Measurements from ENCODE around the gene LRRC2.
A peak's percentile ranks its signal among the peaks of the same experiment; 100 is the strongest.
"Not testable (repeated sequence)": the region's sequence is repeated elsewhere in the genome, so short reads cannot be mapped to it uniquely, and the experiment has no call there.

The LRRC2 gene

DNA sequence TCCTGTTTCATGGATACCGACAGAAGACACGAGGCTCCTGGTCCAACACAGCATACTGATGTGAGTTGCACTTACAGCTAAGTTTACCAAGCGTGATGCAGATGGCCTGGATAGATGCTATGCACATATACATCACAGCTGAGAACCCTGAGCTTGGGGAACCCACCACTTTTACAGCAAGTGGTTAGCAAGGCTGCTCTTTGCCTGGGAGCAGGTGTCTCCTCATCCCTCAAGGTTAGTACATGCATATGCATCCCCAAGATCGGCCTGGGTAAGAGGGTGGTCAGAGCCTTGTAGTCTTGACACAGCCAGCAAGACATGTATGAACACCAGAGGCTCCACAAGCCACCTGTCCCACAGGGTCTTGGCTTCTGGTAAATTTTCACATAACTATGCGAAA, 28.3 kb downstream of the LRRC2 start:
- peak overlapping the region; percentile 64 for H3K27ac Mint-ChIP-seq
- no peaks in the 10 kb centered on the region for H3K9me3 Mint-ChIP-seq
- peak overlapping the region; percentile 69 for H3K4me3 Mint-ChIP-seq
- no peak for ATAC-seq
- peaks cover 2% of the 10 kb centered on the region for H3K27me3 Mint-ChIP-seq
- H3K36me3 Mint-ChIP-seq (ENCODE audit: low read depth), result no peaks in the 10 kb centered on the region
- H3K4me1 Mint-ChIP-seq, result peaks cover 58% of the 10 kb centered on the region
- no peak for DNase-seq

GRCh38 chr3:46537316-46537715, 28.8 kb downstream of the LRRC2 start:
- Mint-ChIP-seq H3K9me3 (no peaks in the 10 kb centered on the region), H3K27ac (no peak overlapping the region), H3K27me3 (peaks cover 2% of the 10 kb centered on the region), H3K4me3 (no peak overlapping the region), H3K36me3 (ENCODE audit: low read depth) (no peaks in the 10 kb centered on the region), H3K4me1 (peaks cover 54% of the 10 kb centered on the region)
- no peak for DNase-seq
- no peak for ATAC-seq

GRCh38 chr3:46536758-46537157, 29.3 kb downstream of the LRRC2 start:
- no peak overlapping the region for H3K4me3 Mint-ChIP-seq
- peaks cover 49% of the 10 kb centered on the region for H3K4me1 Mint-ChIP-seq
- peak; percentile 42 for ATAC-seq
- no peak overlapping the region for H3K27ac Mint-ChIP-seq
- DNase-seq, result no peak
- no peaks in the 10 kb centered on the region for H3K9me3 Mint-ChIP-seq
- H3K27me3 Mint-ChIP-seq, result peaks cover 2% of the 10 kb centered on the region
- H3K36me3 Mint-ChIP-seq (ENCODE audit: low read depth), result no peaks in the 10 kb centered on the region

DNA sequence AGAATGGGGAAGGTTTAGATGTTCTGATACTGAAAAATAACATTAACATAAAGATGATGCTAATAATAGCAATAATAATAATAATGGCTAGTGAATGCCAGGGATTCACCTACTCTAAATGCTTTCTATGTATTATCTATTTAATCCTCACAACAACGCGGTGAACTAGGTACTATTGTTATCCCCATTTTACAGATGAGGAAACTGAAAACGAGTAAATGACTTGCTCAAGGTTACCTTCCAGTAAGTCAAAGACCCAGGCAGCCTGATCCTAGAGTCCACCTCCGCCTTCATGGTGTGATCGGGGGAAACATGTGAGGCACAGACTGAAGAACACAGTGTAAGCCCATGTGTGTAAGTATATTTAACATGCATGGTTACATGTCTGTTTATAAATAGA, 30.4 kb downstream of the LRRC2 start:
- peaks cover 5% of the 10 kb centered on the region for H3K27me3 Mint-ChIP-seq
- H3K4me3 Mint-ChIP-seq, result no peak overlapping the region
- H3K4me1 Mint-ChIP-seq, result peaks cover 53% of the 10 kb centered on the region
- H3K27ac Mint-ChIP-seq, result no peak overlapping the region
- no peaks in the 10 kb centered on the region for H3K36me3 Mint-ChIP-seq (ENCODE audit: low read depth)
- no peak for ATAC-seq
- H3K9me3 Mint-ChIP-seq, result no peaks in the 10 kb centered on the region
- DNase-seq, result no peak

- no peak overlapping the region for H3K4me3 Mint-ChIP-seq
- ATAC-seq, result no peak
- peaks cover 5% of the 10 kb centered on the region for H3K27me3 Mint-ChIP-seq
- H3K4me1 Mint-ChIP-seq, result peaks cover 27% of the 10 kb centered on the region
- no peak overlapping the region for H3K27ac Mint-ChIP-seq
- H3K9me3 Mint-ChIP-seq, result no peaks in the 10 kb centered on the region
- DNase-seq, result no peak
- no peaks in the 10 kb centered on the region for H3K36me3 Mint-ChIP-seq (ENCODE audit: low read depth)
These were observed 33.0 kb downstream of the LRRC2 start for GRCh38 chr3:46533091-46533490.

- H3K4me1 Mint-ChIP-seq, result peaks cover 5% of the 10 kb centered on the region
- no peak overlapping the region for H3K27ac Mint-ChIP-seq
- no peak for DNase-seq
- no peaks in the 10 kb centered on the region for H3K36me3 Mint-ChIP-seq (ENCODE audit: low read depth)
- H3K9me3 Mint-ChIP-seq, result no peaks in the 10 kb centered on the region
- no peak overlapping the region for H3K4me3 Mint-ChIP-seq
- no peak for ATAC-seq
- H3K27me3 Mint-ChIP-seq, result peaks cover 3% of the 10 kb centered on the region
These were observed 38.9 kb downstream of the LRRC2 start for GRCh38 chr3:46527239-46527638.

- Mint-ChIP-seq H3K9me3 (no peaks in the 10 kb centered on the region), H3K27me3 (no peaks in the 10 kb centered on the region), H3K36me3 (ENCODE audit: low read depth) (no peaks in the 10 kb centered on the region), H3K4me1 (no peaks in the 10 kb centered on the region), H3K4me3 (no peak overlapping the region), H3K27ac (no peak overlapping the region)
- ATAC-seq, result no peak
- no peak for DNase-seq
These were observed 41.3 kb downstream of the LRRC2 start for GRCh38 chr3:46524832-46525231.

DNA sequence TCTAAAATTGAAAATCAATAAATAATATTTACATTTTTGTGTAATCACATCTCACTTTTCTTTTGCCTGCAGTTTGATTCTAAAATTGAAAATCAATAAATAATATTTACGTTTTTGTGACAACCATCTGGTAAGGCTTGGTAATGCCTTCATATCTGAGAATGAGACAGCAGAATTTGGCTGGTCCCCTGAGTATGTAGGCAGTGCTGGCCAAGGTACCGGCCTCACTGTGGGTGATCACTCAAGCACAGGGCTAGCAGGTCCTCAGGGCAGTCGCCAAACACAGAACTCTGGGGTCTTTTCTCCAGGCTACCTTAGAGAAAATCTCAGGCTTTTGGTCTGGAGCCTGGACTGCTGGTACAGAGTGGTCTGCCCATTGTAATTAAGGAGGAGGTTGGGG, 42.1 kb downstream of the LRRC2 start:
- DNase-seq (no peak), ATAC-seq (no peak)
- Mint-ChIP-seq H3K4me3 (no peak overlapping the region), H3K4me1 (no peaks in the 10 kb centered on the region), H3K9me3 (no peaks in the 10 kb centered on the region), H3K36me3 (ENCODE audit: low read depth) (no peaks in the 10 kb centered on the region), H3K27me3 (no peaks in the 10 kb centered on the region), H3K27ac (no peak overlapping the region)

- no peaks in the 10 kb centered on the region for H3K36me3 Mint-ChIP-seq (ENCODE audit: low read depth)
- H3K9me3 Mint-ChIP-seq, result no peaks in the 10 kb centered on the region
- H3K27ac Mint-ChIP-seq, result no peak overlapping the region
- H3K27me3 Mint-ChIP-seq, result no peaks in the 10 kb centered on the region
- H3K4me3 Mint-ChIP-seq, result no peak overlapping the region
- no peaks in the 10 kb centered on the region for H3K4me1 Mint-ChIP-seq
- DNase-seq (no peak), ATAC-seq (no peak)
These were observed 42.5 kb downstream of the LRRC2 start for GRCh38 chr3:46523556-46523955.

DNA sequence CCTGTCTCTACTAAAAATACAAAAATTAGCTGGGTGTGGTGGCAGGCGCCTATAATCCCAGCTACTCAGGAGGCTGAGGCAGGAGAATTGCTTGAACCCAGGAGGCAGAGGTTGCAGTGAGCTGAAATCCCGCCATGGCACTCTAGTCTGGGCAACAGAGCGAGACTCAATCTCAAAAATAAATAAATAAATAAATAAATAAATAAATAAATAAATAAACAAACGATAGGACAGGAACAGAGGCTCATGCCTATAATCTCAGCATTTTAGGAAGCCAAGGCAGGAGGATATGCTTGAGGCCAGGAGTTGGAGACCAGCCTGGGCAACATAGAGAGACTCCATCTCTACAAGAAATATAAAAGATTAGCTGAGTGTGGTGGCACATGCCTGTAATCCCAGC, 43.9 kb downstream of the LRRC2 start:
- not testable (repeated sequence) for H3K36me3 Mint-ChIP-seq (ENCODE audit: low read depth); H3K4me3 Mint-ChIP-seq; ATAC-seq; H3K9me3 Mint-ChIP-seq; DNase-seq; H3K27me3 Mint-ChIP-seq; H3K4me1 Mint-ChIP-seq; H3K27ac Mint-ChIP-seq

DNA sequence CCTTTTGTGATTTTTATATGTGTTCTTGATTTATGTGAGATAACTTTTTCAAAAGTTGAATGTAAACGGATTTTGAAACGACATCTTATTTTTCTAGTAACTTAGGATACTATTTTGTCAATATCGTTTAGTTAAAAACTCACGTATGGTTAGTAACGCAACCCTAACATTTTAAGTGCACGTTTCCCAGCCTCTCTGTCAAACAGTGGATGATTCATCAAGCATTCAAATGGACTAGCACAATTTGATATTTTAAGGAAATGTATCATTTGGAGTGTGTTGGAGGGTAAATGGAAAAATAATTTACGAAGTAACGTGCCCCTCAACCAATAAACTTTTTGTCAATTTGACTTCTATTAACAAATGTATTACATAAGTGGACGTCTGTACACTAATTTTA, 45.0 kb downstream of the LRRC2 start:
- Mint-ChIP-seq H3K27me3 (no peaks in the 10 kb centered on the region), H3K4me3 (no peak overlapping the region), H3K27ac (no peak overlapping the region), H3K4me1 (peaks cover 7% of the 10 kb centered on the region), H3K9me3 (no peaks in the 10 kb centered on the region), H3K36me3 (ENCODE audit: low read depth) (no peaks in the 10 kb centered on the region)
- DNase-seq (no peak), ATAC-seq (no peak)

GRCh38 chr3:46520531-46520930, 45.6 kb downstream of the LRRC2 start:
- no peak overlapping the region for H3K4me3 Mint-ChIP-seq
- no peak for ATAC-seq
- no peaks in the 10 kb centered on the region for H3K9me3 Mint-ChIP-seq
- H3K36me3 Mint-ChIP-seq (ENCODE audit: low read depth), result no peaks in the 10 kb centered on the region
- no peak for DNase-seq
- no peaks in the 10 kb centered on the region for H3K27me3 Mint-ChIP-seq
- H3K27ac Mint-ChIP-seq, result no peak overlapping the region
- peaks cover 7% of the 10 kb centered on the region for H3K4me1 Mint-ChIP-seq

- H3K4me1 Mint-ChIP-seq, result peaks cover 7% of the 10 kb centered on the region
- DNase-seq (no peak), ATAC-seq (no peak)
- no peaks in the 10 kb centered on the region for H3K36me3 Mint-ChIP-seq (ENCODE audit: low read depth)
- H3K27ac Mint-ChIP-seq, result no peak overlapping the region
- H3K4me3 Mint-ChIP-seq, result no peak overlapping the region
- H3K27me3 Mint-ChIP-seq, result no peaks in the 10 kb centered on the region
- H3K9me3 Mint-ChIP-seq, result no peaks in the 10 kb centered on the region
These were observed 46.1 kb downstream of the LRRC2 start for GRCh38 chr3:46519952-46520351.

GRCh38 chr3:46517784-46518181, 48.3 kb downstream of the LRRC2 start:
- no peak for ATAC-seq
- Mint-ChIP-seq H3K9me3 (no peaks in the 10 kb centered on the region), H3K4me3 (no peak overlapping the region)

DNA sequence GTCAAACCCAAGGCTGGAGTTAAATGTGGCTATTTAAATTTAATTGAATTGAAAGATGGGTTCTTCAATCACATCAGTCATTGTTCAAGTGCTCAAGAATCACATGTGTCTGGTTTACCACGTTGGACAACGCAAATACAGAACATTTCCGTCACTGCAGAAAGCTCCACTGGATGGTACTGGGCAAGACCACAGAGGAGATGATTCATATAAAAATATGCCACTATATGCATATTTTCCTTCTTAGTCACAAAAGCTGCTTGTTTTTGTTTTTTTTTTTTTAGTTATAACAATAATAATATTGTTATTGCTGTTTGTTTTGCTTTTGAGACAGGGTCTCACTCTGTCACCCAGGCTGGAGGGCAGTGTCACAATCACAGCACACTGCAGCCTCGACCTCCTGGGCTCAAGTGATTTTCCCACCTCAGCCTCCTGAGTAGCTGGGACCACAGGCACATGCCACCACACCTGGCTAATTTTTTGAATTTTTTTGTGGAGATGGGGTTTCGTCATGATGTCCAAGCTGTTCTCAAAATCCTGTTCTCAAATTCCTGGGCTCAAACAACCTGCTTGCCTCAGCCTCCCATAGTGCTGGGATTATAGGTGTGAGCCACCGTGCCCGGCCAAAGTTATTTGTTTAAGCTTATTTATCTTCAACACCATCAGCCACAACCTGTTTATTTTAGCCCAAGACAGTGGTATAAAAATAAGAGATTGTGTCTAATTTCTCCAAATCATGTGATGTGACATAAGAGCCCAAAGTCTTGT, 48.9 kb downstream of the LRRC2 start:
- Mint-ChIP-seq H3K27me3 (no peaks in the 10 kb centered on the region), H3K27ac (no peak overlapping the region), H3K4me1 (peaks cover 7% of the 10 kb centered on the region), H3K36me3 (ENCODE audit: low read depth) (no peaks in the 10 kb centered on the region), H3K4me3 (no peak overlapping the region), H3K9me3 (no peaks in the 10 kb centered on the region)
- DNase-seq (no peak), ATAC-seq (peak; percentile 65)

More at GRCh38 chr3:46517784-46518181, 48.3 kb downstream of the LRRC2 start:
- DNase-seq, result no peak
- peaks cover 7% of the 10 kb centered on the region for H3K4me1 Mint-ChIP-seq
- no peaks in the 10 kb centered on the region for H3K27me3 Mint-ChIP-seq
- no peaks in the 10 kb centered on the region for H3K36me3 Mint-ChIP-seq (ENCODE audit: low read depth)
- H3K27ac Mint-ChIP-seq, result no peak overlapping the region

DNA sequence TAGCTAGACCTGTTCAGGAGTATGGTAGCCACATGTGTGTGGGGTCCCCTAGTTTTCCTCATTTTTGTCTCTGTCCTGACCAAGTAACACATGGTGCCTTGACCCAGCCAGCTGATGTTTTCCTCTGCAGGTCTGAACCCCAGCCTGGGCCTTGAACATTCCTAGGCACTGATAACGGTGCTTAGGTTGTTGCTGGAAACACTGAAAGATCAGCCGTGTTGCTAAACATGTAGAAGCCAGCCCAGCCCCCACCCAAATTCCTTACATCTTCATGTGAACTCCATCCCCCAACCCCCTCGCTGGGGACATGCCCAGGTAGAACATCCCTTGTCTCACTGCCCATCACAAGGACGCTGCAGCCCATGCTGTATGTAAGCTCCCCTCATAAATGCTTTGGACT, 49.6 kb downstream of the LRRC2 start:
- Mint-ChIP-seq H3K27me3 (no peaks in the 10 kb centered on the region), H3K4me1 (peaks cover 7% of the 10 kb centered on the region), H3K36me3 (ENCODE audit: low read depth) (no peaks in the 10 kb centered on the region), H3K9me3 (no peaks in the 10 kb centered on the region), H3K27ac (no peak overlapping the region), H3K4me3 (no peak overlapping the region)
- no peak for DNase-seq
- ATAC-seq, result no peak

Measured in activated naive CD8-positive, alpha-beta T cell treated with anti-CD3 and anti-CD28 coated beads, Interleukin-2, amount 50 U/mL, for 24 hours (primary cell).